ENCODE results near the gene SYTL2. TPM values are rescaled to one million over a fixed set of nuclear protein-coding genes. Genes with fewer than 3 reads are reported as not detected.

SYTL2 gene
- total RNA-seq, 2 donors from 2014 or later, result 28.3 to 55.3 TPM

DNA sequence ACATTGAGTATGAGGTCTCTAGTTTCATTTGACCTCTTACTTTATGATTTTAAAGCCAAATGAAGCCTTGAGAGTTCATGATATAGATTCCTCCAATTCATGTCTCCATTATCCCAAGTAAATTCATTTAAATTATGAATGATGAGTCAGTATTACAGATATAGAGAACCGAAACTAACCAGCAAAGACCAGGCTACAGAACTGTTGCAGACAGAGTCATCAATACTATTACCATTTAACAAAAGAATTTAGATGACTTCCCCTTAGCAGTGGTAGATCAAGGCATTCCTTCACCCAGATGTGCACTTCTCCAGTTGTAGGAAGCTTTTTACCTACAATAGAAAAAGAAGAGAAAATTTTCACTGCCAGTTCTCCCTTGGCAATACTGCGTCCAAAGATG is 113.2 kb downstream of the SYTL2 start:
- H3K4me3 ChIP-seq, result no peak overlapping the region
- intact Hi-C loops (cut with DNase I), result no loop called here
- H3K36me3 ChIP-seq (replicated peaks in 1 of 2; ENCODE audit: insufficient read depth in 1 of 2, low read depth in 2 of 2), result no peaks in the 10 kb centered on the region
- no peak overlapping the region for H3K27ac ChIP-seq
- H3K9me3 ChIP-seq, result no peaks in the 10 kb centered on the region
- WGBS, 2 donors, result 76 to 85% methylated on average over 2 of the region's 2 CpGs
- DNase-seq, result no peak
- H3K4me1 ChIP-seq, result no peaks in the 10 kb centered on the region
- no peak for TF ChIP-seq POLR2A (IDR thresholded peaks at IDR 0.05)
- TF ChIP-seq, protein P1, sequence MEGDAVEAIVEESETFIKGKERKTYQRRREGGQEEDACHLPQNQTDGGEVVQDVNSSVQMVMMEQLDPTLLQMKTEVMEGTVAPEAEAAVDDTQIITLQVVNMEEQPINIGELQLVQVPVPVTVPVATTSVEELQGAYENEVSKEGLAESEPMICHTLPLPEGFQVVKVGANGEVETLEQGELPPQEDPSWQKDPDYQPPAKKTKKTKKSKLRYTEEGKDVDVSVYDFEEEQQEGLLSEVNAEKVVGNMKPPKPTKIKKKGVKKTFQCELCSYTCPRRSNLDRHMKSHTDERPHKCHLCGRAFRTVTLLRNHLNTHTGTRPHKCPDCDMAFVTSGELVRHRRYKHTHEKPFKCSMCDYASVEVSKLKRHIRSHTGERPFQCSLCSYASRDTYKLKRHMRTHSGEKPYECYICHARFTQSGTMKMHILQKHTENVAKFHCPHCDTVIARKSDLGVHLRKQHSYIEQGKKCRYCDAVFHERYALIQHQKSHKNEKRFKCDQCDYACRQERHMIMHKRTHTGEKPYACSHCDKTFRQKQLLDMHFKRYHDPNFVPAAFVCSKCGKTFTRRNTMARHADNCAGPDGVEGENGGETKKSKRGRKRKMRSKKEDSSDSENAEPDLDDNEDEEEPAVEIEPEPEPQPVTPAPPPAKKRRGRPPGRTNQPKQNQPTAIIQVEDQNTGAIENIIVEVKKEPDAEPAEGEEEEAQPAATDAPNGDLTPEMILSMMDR (IDR thresholded peaks at IDR 0.05), result no peak
- peaks cover 0 to 4% of the 10 kb centered on the region in 2 donors for H3K27me3 ChIP-seq
- no peak for ATAC-seq

DNA sequence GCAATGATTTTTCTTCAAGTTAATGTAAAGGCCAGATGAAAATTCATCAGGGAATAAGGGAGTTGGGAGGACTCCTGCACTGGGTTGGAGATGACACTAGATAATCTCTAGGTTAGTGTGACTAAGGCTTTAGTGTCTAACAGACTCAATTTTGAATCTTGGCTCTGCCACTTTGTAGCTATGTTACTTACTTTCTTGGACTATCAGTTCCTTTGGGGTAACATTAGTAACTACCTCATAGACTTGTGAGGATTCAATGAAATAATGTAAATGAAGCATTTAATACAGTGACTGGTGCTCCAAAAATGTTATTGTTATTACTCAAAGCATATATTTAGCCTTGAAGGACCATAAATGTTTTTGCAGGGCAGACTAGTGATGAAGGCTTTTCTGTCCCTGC is 115.4 kb downstream of the SYTL2 start:
- TF ChIP-seq POLR2A (IDR thresholded peaks at IDR 0.05), result no peak
- TF ChIP-seq, protein P1 (IDR thresholded peaks at IDR 0.05), result no peak
- no peaks in the 10 kb centered on the region for H3K9me3 ChIP-seq
- ATAC-seq, result no peak

DNA sequence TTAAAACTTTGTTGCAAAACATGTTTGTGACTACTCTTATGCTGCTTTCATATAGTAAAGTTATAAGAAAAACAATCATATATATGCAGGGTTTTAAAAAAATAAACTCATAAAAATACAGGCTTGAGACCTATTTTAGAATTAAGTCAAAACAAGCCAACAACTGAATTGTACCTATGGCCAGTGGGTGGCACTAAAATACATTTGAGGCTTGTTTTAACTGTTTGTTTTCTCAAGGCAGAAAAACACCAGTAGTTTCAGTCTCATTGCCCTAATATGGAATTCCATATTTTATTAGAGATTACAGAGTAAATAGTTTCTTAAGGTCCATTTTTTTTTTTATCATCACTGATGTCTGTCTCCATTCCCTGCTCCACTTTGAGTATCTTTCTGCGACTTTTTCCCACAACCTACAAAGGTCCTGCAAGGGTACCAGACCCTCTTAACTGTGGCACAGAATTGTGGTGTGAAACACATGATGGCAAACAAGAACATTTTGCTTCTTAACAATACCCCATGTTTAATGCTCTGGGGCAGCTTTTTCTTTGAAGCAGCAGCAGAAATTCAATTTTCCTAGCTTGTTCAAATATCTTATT is 116.5 kb downstream of the SYTL2 start:
- Histone ChIP-seq H3K4me1 (no peaks in the 10 kb centered on the region), H3K27me3 (no peaks in the 10 kb centered on the region), H3K36me3 (replicated peaks in 1 of 2; ENCODE audit: insufficient read depth in 1 of 2, low read depth in 2 of 2) (no peaks in the 10 kb centered on the region), H3K9me3 (no peaks in the 10 kb centered on the region), H3K4me3 (no peak overlapping the region), H3K27ac (no peak overlapping the region)
- DNase-seq (no peak), ATAC-seq (no peak)
- WGBS, 2 donors, result 96 to 97% methylated on average over 1 of the region's 1 CpG
- intact Hi-C loops (cut with DNase I), result no loop called here
- TF ChIP-seq POLR2A (IDR thresholded peaks at IDR 0.05), result no peak
- TF ChIP-seq, protein P1 (IDR thresholded peaks at IDR 0.05), result peak in 6 of 7 experiments; percentile 17 to 49 (median 38)

More for the DNA sequence above, 115.4 kb downstream of the SYTL2 start:
- no peak overlapping the region for H3K27ac ChIP-seq
- no peaks in the 10 kb centered on the region for H3K4me1 ChIP-seq
- H3K36me3 ChIP-seq (replicated peaks in 1 of 2; ENCODE audit: insufficient read depth in 1 of 2, low read depth in 2 of 2), result no peaks in the 10 kb centered on the region
- no peak for DNase-seq
- no peak overlapping the region for H3K4me3 ChIP-seq
- H3K27me3 ChIP-seq, result no peaks in the 10 kb centered on the region
- intact Hi-C loops (cut with DNase I), result no loop called here

DNA sequence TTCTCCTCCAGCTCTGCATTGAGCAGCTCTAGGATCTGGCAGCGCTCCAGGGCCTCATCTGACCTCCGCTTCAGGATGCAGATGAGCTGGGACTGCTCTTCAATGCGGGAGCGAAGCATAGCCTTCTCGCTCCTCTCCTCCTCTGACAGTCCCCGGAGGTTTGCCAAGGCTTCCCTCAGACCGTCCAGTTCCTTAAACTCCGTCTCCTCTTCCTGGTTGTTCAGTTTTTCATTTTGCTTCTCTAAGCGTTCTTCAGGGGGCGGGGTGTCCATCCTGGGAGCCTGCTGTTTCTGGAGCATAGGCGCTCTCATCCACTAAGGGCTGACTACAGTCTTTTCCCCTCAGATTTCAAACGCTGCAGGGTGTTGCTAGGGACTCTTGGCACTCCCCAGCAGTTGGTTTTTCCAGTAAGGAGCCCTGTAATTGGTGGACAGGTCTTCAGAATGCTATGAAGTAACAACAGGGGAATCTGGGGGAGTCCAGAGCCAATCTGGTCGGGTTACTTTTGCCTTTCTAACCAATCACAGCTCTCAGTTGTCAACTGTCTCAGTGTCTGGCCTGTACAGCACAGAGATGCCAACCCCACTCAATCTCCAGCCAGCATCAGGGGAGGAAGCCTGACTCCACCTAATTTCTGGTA is 125.0 kb downstream of the SYTL2 start, which contains the start of gene CCDC89:
CCDC89 (minus strand) TSS at position 376 of the 640 bp plus-strand sequence; CDS start at position 311, 65 bp downstream.
- Histone ChIP-seq H3K9me3 (no peaks in the 10 kb centered on the region), H3K27ac (peak within 1 kb of the TSS in 1 of 4 donors; percentile 32), H3K36me3 (replicated peaks in 1 of 2; ENCODE audit: insufficient read depth in 1 of 2, low read depth in 2 of 2) (no peaks in the 10 kb centered on the region), H3K4me3 (no peak within 1 kb of the TSS), H3K4me1 (peaks cover 6% of the 10 kb centered on the region), H3K27me3 (no peaks in the 10 kb centered on the region)
- peak in 3 of 4 donors; percentile 38 to 58 (median 40) for DNase-seq
- peak; percentile 65 for ATAC-seq
- 78 to 83% methylated on average over 12 to 13 of the region's 13 CpGs for WGBS, 2 donors
- intact Hi-C loops (cut with DNase I), result no loop called here
- no peak for TF ChIP-seq POLR2A (IDR thresholded peaks at IDR 0.05)
- TF ChIP-seq, protein P1 (IDR thresholded peaks at IDR 0.05), result no peak
